Pancreas (tissue), 10 donors: ENCODE data around the gene LIPE. TPM values are rescaled to one million over a fixed set of nuclear protein-coding genes. Genes with fewer than 3 reads are reported as not detected.

Experiments
- ATAC-seq, 4 donors: fragments of 200-7000 bp; cut with Tn5 transposase; one replicate each; pipeline versions ENCODE4 v1.8.0 to v1.9.1; 2020; ENCODE audit warnings: mild to moderate bottlenecking in 4 of 4, moderate library complexity in 4 of 4
- DNase-seq, 6 donors: peaks; one replicate each; pipeline ENCODE4 v3.0.0-alpha.2; 2020
- FAIRE-seq: peaks from 2 replicates; lab custom pipeline; 2012; peaks lifted over from hg19 to GRCh38; lab: Jason Lieb, UNC
- H3K27ac ChIP-seq, 4 donors: fragments of 200-600 bp; sonication (generic); 1 replicate in 3 of 4; 2 replicates in 1 of 4; pipeline versions ENCODE4 v1.5.0 to v1.8.0; 2020
- H3K27me3 ChIP-seq, 4 donors: fragments of 200-600 bp; one replicate each; pipeline ENCODE4 v1.8.0; 2021
- H3K36me3 ChIP-seq, 3 donors: fragments of 200-600 bp; sonication (generic) in 1 of 3; one replicate each; pipeline versions ENCODE4 v1.5.0 to v1.8.0; 2020 to 2021
- H3K4me1 ChIP-seq, 3 donors: fragments of 200-600 bp; one replicate each; pipeline ENCODE4 v1.8.0; 2021
- H3K4me3 ChIP-seq, 4 donors: fragments of 200-600 bp; sonication (generic) in 2 of 4; one replicate each; pipeline versions ENCODE4 v1.5.0 to v1.8.0; 2020 to 2021
- H3K9me3 ChIP-seq, 4 donors: fragments of 200-600 bp; one replicate each; pipeline ENCODE4 v1.8.0; 2021
- CTCF ChIP-seq, 4 donors: fragments of 200-600 bp; sonication (generic) in 3 of 4; IDR thresholded peaks; one replicate each; pipeline versions ENCODE4 v1.5.0 to v1.8.0; 2021; ENCODE audit warnings: antibody characterized with exemption in 4 of 4
- WGBS, 2 donors: extraction: QIAGEN DNeasy Blood & Tissue Kit; methylation state at CpG; one replicate each; pipeline ENCODE4 v1.1.7; 2013; 5-methylcytosine and 5-hydroxymethylcytosine counted together
- intact Hi-C, 3 donors: fragments of 100-400 bp; cut with DNase I; formaldehyde crosslinking; loops; one replicate each; pipeline versions ENCODE4 v1.11.1 to v1.14.2; 2022
- polyA plus RNA-seq, 2 donors: library from polyadenylated mRNA; stranded (reverse); fragments of 200-250 nt; gene quantifications; one replicate each; pipeline ENCODE4 v1.2.3, GENCODE V29; 2013
- total RNA-seq, 6 donors: library from RNA; stranded (reverse); fragmentation: NEBNext Ultra II Directional in 4 of 6; extraction: Animal tissue kit (Norgen Biotek cat#: 25700) in 4 of 6; gene quantifications; one replicate each; pipeline versions ENCODE4 v1.2.1 to v1.2.4, GENCODE V29; 2021 to 2023
- donor health status: healthy with polysubstance abuse.
- donor health status: DM: no; HTN: no; CAD: no; lungs with moderate emphysema.
- donor health status: DM: no; HTN: no; CAD: no.
- donor health status: control.
- donor health status: control.
- donor health status: Bipolar disorder and iron deficiency.
- donor health status: DM: yes; HTN: yes; CAD: no.
- donor health status: DM: no; HTN: no; CAD: no.
- donor health status: DM: no; HTN: no; CAD: no.
- donor health status: DM: yes; HTN: yes; CAD: no.

Gene LIPE
- total and polyA plus RNA-seq, 8 donors, result 1.6 to 38.3 (median 5.6) TPM

DNA sequence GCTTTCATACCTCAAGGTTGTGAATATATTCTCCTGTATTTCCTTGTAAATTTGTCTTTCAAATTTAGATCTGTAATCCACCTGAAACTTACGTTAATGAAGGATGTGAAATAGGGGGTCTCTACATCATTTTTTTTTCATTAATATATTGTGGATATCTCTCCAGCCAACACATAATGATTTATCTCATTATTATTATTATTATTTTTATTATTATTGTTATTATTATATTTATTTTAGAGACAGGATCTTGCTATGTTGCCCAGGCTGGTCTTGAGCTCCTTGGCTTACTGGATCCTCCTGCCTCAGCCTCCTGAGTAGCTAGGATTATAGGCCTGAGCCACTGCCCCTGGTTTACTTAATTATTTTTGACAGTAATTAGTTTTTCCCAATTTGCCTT lies 4.3 kb upstream of the LIPE start:
- Histone ChIP-seq H3K4me1 (peaks cover 0 to 6% (median 5%) of the 10 kb centered on the region in 3 donors), H3K27ac (no peak overlapping the region), H3K9me3 (no peaks in the 10 kb centered on the region), H3K36me3 (no peaks in the 10 kb centered on the region), H3K4me3 (no peak overlapping the region), H3K27me3 (no peaks in the 10 kb centered on the region)
- intact Hi-C loops, result loop anchor here in 1 of 3 donors (10.0 kb wide), 1 partner anchor 187 kb away; the partner anchor contains the start of gene GSK3A
- DNase-seq, result no peak
- WGBS, 2 donors, result 89 to 95% methylated on average over 1 of the region's 1 CpG
- ATAC-seq, result no peak
- no peak for FAIRE-seq
- no peak for TF ChIP-seq CTCF (IDR thresholded peaks at IDR 0.05)

DNA sequence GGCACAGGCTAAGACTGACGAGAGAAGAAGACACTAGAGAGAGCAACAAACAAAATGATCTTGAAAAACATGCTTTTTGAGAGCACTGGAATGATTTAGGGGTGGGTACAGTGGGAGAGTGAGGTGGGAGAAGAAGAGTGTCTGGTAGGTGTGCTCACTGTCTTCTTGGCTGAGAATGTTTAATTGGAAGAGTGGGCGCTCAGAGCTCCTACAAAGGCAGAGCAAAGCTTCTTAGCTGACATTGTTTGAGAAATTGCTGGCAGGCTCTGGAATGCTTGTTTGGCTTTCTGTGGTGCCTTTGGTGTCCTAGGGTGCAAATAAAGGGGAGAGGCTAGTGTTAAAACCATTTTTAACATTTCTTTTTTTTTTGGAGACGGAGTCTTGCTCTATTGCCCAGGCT lies 1.5 kb upstream of the LIPE start:
- intact Hi-C loops, result no loop called here
- DNase-seq (no peak), FAIRE-seq (no peak), ATAC-seq (no peak)
- H3K27me3 ChIP-seq, result no peaks in the 10 kb centered on the region
- no peak for TF ChIP-seq CTCF (IDR thresholded peaks at IDR 0.05)
- WGBS, 2 donors, result 91% methylated on average over 3 of the region's 3 CpGs
- peaks cover 0 to 13% (median 6%) of the 10 kb centered on the region in 3 donors for H3K4me1 ChIP-seq
- no peaks in the 10 kb centered on the region for H3K9me3 ChIP-seq
- H3K4me3 ChIP-seq, result no peak overlapping the region
- no peak overlapping the region for H3K27ac ChIP-seq
- no peaks in the 10 kb centered on the region for H3K36me3 ChIP-seq

GRCh38 chr19:42426643-42427042 lies 545 bp downstream of the LIPE start:
- H3K27ac ChIP-seq, result no peak overlapping the region
- peaks cover 0 to 8% (median 0%) of the 10 kb centered on the region in 3 donors for H3K4me1 ChIP-seq
- H3K27me3 ChIP-seq, result no peaks in the 10 kb centered on the region
- FAIRE-seq, result no peak
- H3K9me3 ChIP-seq, result no peaks in the 10 kb centered on the region
- intact Hi-C loops, result no loop called here
- no peak for DNase-seq
- no peaks in the 10 kb centered on the region for H3K36me3 ChIP-seq
- WGBS, 2 donors, result 89 to 94% methylated on average over 3 of the region's 3 CpGs
- no peak for ATAC-seq
- no peak overlapping the region for H3K4me3 ChIP-seq
- TF ChIP-seq CTCF (IDR thresholded peaks at IDR 0.05), result no peak

DNA sequence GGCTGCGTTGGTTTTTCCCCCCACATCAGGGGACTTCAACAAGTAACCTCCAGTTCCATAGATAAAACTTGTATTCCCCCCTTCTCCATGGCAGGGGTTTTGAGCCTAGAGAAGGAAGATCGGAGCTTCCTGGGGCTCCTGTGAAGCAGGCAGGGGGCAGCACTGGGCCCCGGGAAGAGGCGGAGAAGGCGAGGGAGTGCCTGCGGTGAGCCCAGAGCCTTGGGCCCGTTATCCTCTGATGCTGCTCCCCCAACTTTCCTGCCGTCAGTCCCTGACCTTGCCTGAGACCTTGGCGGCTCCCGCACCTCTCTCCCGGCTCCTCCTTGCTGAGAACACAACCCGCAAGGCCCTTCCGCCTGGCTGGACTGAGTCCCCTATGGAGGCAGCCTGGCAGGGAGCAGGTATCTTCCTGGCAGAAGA lies 2.5 kb downstream of the LIPE start:
- H3K36me3 ChIP-seq, result no peaks in the 10 kb centered on the region
- no peak overlapping the region for H3K4me3 ChIP-seq
- peaks cover 0 to 8% (median 0%) of the 10 kb centered on the region in 3 donors for H3K4me1 ChIP-seq
- H3K27me3 ChIP-seq, result no peaks in the 10 kb centered on the region
- intact Hi-C loops, result no loop called here
- no peaks in the 10 kb centered on the region for H3K9me3 ChIP-seq
- 44 to 46% methylated on average over 13 of the region's 13 CpGs for WGBS, 2 donors
- H3K27ac ChIP-seq, result no peak overlapping the region
- ATAC-seq (no peak), DNase-seq (no peak), FAIRE-seq (no peak)
- TF ChIP-seq CTCF (IDR thresholded peaks at IDR 0.05), result no peak

- FAIRE-seq, result no peak
- no peak for ATAC-seq
- H3K4me1 ChIP-seq, result peaks cover 0 to 8% (median 0%) of the 10 kb centered on the region in 3 donors
- no peak overlapping the region for H3K27ac ChIP-seq
- no peaks in the 10 kb centered on the region for H3K27me3 ChIP-seq
- no peak for DNase-seq
- no peaks in the 10 kb centered on the region for H3K36me3 ChIP-seq
- H3K4me3 ChIP-seq, result peak overlapping the region in 2 of 4 donors; percentile 45 to 56
- intact Hi-C loops, result no loop called here
- 61 to 69% methylated on average over 14 to 15 of the region's 15 CpGs for WGBS, 2 donors
- no peaks in the 10 kb centered on the region for H3K9me3 ChIP-seq
- no peak for TF ChIP-seq CTCF (IDR thresholded peaks at IDR 0.05)
Measured at GRCh38 chr19:42424345-42424707, 2.9 kb downstream of the LIPE start.
